Activated CD4-positive, CD25-positive, alpha-beta regulatory T cell treated with anti-CD3 and anti-CD28 coated beads, Interleukin-2, amount 50 U/mL, for 24 hours (primary cell): ENCODE results near the gene ZMIZ1.
A peak's percentile ranks its signal among the peaks of the same experiment; 100 is the strongest.

Experiments
- ATAC-seq, 2 donors: fragments of 150-1000 bp; cut with Tn5 transposase; one replicate each; pipeline ENCODE4 v1.10.0; 2021; ENCODE audit warnings: mild to moderate bottlenecking in 1 of 2, moderate library complexity in 1 of 2

The ZMIZ1 gene

DNA sequence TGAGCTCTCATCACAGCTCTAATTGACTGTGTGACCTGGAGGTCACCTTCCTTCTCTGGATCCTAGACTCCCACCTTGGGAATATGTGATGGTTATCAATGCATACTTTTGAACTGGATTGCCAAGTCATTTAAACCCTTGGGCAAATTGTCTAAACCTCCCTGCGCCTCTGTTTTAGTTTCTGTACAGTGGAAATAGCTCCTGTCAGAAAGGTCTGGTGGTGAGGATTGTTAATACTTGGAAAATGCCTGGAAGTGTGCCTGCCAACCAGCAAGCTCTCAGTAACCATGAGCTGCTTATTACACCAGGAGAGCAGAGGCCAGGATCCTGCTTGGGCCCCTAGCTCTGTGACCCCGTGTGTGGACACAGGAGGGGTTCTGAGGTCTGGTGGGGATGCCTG, 169.8 kb downstream of the ZMIZ1 start:
- no peak for ATAC-seq

DNA sequence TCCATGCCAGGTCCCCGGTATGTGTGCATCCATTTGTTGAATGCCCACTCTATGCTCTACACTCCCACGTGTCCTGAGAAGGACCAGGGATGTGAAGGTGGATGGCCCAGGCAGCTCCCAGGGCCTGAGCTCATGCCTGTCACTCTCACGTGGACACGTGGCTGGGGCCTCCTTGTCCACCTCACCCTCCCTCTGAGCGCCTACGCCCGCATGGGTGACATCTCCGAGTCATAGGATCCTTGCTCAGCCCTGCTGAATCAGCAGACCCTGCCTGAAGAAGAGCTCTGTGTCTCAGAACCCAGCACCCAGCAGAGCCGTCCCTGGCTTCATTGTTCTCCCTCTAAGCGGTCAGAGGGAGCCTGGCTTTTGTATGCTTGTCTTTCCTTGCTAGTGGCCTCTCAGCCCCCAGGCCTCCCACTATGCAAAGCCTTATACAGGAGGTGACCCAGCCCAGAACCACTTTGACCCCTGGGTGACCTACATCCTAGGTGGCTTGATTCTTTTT, 170.6 kb downstream of the ZMIZ1 start:
- ATAC-seq = no peak

DNA sequence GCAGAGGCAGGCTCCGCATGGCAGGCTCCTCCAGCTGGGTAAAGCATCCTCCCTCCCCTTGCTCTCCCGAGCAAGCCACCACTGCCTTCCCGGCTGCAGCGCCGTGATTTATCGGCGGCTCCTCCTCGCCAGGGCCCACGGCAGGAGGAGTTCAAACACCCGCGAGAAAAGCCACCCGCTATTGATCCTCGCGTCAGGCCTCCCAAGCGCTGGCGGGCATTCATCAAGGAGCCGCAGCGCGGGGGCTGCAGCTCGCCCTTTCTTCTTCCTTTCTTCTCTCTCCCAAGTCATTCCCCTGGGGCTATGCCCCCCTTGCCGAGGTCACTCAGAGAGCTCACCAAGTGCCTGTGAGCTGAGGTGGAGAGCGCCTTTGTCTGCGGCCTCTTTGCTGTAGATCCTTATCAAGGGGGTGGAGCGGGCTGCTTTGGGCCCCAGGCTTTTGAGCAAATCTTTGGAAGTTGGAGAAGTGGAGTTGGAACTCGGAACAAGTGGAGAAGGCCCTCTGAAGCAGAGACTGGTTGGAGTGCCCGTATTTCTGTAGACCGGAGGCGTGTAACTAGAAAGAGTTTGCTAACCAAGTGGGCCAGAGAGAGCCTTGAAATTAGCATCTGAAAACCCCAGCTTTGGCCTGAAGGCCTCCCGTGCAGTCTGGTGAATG, 171.3 kb downstream of the ZMIZ1 start:
- no peak for ATAC-seq

DNA sequence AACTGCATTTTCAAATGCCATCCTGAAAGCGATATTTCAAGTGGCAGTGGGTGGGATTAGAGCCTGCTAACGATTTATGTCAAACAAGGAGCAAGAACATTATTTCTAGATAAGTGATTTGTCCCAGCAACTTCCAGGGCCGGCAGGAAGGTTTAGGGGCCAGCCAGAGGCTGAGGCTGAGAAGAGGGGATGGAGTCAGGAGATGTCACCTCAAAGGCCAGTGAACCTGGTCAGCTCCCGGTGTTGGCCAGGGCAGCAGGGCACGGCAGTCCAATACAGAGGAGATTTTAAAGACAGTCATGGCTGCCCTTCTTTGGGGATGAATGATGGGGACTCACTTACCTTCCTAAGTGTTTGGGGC, 172.8 kb downstream of the ZMIZ1 start:
- ATAC-seq = no peak

DNA sequence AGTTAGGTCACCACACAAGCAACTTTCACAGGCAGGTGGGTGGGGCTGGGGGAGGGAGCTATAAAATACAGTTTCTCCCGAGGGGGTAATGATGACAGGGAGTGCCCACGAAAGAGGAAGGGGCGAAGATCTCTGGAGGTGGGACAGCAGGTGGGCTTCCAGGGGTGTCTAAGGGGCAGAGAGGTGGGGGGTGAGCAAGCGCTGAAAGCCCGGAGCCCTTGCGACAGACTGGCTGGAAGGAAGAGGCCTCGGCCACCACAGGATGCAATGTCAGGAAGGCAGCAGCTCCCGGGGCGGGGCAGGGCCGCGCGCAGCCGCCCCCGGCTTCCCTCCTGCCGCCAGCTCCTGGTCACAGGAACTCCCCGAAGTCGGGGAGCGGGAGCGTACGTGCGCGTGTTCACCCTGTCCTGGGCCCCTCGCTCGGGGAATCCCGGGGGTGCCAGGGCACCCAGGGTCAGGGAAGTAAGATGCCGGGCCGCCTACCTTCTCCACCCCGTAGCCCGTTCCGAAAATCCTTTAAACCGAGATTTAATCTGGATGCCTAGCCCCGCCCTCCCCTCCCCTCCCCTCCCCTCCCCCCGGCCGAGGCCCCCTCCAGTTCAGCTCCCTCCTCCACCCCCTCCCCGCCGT, 173.3 kb downstream of the ZMIZ1 start:
- ATAC-seq = peak; percentile 3 to 9

DNA sequence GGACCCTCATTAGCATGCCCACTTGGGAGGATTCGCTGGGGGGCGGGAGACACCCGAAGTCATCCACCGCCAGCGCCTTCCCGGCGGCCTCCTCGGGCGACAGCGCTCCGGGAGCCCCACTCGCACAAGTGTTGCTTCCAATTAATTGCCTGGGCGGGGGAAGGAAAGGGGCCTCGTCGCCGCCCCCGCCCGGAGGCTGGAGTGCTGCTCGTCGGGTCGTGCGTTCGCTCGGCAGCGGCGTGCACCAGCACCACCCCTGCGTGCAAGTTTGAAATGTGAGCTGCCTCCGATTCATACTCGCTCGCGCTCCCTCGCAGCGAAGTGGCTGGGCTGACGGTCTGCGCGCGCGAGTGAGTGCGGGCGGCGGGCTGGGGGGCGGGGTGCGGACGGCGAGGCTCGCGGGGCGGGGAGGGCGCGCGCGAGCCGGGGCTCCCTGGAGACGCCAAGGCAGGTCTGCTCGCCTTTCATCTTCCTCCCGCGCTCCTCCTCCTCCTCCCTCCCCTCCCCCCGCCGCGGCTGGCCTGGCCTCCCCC, 173.9 kb downstream of the ZMIZ1 start:
- ATAC-seq = peak; percentile 39 to 52

DNA sequence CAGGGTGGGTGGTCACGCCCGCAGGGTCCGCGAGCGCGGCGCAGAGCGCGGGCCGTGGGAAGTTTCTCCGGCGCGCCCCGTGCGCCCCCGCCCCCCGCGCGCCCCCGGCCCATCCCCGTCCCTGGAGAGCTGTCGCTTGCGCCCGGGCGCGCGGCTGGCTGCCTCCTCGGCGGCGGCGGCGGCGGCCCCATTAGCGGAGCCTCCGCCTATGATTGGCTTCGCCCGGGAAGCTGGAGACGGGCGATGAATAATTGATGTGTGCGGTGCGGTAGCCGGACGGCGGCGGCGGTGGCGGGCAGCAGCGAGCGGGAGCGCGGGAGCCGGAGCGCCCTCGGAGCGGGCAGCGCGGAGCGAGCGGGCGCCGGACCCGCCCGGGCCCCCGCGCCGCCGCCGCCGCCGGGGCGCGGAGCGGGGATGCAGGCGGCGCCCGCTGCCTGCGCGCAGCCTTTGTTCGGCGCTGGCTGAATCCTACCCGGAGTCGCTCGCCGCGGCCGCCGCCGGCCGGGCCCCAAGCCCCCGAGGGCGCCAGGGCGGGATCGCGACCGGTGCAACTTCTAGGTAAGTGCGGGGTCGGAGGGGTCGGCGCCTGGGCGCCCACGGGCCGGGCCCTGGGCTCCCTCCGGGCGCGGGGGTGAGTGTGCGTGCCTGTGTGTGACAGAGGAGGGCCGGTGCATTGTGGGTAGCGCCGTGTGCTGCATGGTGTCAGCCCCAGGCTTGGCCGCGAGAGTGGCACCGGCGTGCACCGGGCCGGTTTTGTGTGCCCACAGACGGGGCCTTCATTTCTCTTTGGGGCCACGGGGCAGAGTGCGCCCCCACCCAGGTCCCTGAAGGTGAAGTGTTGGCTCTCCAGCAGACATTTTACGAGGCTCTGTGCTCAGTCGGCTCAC, 174.7 kb downstream of the ZMIZ1 start:
- ATAC-seq = peak; percentile 80 to 84

DNA sequence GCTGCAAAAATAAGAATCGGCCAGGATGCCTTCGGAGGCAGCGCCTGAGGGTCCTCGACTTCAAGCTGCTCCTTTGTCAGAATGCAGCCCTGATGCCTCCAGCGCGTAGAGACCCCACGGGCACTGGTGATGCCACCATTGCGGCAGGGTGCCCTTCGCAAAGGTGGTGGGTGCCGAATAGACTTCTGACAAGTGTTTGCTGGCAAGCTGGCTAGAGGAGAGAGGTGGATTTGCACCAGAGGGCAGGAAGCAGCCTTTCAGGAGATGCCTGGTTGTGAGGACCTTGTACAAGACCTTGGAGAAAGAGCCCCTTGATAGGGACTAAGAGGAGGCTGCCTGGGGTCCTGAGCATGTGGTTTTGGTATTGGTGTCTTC, 175.3 kb downstream of the ZMIZ1 start:
- ATAC-seq = no peak

DNA sequence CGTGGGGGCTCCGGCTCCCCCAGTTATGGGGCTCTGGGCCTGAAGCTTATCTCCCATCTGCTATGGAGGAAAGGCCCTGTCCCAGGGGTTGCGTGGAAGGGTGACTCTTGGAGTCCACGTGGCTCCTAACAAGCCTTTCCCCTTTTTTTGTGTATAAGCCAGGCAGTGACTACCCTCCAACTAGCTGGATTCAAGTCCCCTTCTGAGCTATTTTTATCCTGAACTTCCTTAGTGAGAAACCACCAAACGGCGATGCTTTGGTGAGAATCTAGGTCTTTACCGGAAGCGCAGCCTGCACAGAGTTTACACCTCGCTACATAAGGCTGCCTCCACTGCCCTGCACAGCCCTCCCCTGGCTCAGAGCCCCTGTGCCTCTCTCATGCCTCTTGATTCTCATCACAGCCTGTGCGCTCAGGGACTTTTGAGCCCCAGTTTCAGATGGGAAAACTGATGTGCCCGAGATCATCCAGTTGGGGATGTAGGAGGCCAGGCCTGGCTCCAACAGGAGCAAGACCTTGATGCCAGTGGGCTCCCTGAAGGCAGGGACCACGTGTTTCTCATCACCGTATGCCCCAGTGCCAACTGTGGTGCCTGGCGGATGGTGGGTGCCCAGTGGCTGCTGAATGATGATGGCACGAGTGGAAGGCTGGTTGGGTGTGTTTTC, 176.2 kb downstream of the ZMIZ1 start:
- ATAC-seq = no peak

DNA sequence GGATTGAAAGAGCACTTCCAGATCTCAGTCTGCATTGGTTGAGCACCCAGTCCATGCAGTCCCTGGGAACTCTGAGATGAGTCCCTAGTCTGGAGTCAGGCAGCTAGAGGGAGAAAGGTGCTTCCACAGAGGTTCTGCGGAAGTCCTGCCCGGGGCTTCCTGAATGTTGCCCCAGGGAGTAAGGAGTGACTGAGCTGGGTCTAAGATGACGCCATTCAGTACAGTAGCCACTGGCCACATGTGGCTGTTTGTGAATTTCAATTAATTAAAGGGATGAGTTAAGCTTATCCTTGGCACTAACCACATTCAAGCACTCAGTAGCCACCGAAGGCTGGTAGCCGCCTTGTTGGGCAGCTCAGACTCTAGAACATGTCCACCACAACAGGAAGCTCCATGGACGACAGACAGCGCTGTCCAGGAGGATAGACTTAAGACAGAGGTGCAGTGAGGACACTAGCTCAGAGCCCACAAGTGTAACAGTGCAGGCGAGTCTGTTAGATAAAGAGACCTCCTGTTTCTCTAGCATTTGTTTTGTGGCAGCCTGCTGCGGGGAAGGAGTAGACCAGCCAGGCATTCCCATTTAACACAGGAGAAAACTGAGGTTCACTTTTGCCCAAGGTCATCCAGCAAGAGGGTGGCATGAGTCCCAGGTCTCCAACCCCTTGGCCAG, 176.9 kb downstream of the ZMIZ1 start:
- no peak for ATAC-seq

DNA sequence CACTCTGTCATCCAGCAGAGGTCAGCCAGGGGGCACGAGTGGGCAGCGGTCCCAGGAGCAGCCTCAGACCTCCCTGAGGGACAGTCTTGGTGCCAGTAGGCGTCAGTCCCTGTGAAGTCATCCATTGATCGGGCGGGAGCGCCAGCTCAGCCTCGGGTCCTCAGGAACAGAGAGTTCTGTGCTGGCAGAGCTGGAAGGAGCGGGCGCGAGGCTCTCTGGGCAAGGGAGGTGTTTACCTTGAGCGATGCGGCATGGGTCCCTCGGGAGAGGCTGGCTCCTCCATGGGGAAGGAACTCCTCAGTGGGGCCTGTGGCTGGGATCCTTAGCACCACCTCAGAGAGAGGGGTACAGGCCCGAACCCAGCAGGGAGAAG, 177.4 kb downstream of the ZMIZ1 start:
- ATAC-seq = no peak

DNA sequence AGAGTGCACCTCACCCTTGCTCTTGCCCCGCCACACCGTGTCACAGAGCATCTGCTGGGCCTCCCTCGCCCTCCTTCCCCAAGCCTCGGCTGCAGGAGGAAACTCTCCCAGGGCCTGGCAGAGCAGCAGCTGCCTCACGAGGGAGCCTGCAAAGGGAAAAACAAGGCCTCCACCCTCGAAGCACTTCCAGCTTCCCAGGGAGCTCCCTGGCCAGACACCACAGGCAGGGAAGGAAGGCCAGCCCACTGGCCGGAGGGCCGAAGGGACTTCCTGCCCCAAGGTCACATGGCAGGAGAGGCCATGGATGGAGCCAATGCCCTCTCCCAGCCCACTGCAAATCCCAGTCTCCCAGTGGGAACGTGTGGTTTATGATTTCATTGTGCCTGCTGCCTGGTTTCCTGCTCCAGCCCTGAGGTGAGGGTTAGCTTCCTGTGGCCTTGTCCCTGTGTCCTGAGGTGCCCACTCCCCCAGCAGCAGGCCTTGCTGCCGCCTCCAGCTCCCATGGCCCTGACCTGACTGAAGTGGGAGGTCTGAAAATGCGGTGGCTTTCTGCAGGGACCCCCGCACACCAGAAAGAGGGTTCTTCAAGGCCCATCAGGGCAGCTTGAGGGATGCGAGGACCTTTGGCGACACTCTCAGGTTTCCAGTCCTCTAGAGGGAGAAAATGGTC, 178.0 kb downstream of the ZMIZ1 start:
- no peak for ATAC-seq

DNA sequence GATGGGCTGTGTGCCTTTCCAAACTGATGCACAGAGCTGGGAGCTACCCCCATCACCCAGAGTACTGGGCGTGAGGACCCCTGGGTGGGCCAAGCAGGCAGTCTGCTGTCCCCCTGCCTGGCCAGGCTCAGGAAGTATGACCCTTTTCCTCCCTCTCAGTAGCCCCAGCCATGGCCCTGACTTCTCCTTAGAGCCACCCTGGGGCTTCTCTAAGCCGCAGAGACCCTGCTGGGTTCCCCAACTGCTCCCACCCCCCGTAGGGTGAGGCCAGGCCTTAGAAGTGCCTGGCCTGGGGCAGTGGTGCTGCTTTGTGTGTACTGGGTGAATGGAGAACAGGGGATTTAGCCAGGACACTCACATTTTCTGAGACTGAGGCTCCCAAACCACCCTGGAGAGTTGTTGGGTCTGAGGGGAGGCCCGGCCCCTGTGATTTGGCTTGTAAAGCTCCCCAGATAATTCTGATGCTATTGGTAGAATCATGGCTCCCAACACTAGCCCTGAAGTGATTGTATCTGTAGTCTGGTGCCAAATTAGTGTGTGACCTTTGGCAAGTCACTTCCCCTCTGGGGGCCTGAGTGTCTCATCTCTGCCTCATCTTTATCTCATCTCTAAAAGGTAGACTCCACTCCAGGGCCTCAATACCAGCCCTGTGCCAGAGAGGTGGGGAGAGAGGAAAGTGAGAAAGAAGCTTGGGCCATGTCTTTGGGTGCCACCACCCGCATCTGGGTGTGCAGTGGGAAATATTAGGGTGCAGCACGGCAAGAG, 178.8 kb downstream of the ZMIZ1 start:
- ATAC-seq = peak; percentile 56 to 66

DNA sequence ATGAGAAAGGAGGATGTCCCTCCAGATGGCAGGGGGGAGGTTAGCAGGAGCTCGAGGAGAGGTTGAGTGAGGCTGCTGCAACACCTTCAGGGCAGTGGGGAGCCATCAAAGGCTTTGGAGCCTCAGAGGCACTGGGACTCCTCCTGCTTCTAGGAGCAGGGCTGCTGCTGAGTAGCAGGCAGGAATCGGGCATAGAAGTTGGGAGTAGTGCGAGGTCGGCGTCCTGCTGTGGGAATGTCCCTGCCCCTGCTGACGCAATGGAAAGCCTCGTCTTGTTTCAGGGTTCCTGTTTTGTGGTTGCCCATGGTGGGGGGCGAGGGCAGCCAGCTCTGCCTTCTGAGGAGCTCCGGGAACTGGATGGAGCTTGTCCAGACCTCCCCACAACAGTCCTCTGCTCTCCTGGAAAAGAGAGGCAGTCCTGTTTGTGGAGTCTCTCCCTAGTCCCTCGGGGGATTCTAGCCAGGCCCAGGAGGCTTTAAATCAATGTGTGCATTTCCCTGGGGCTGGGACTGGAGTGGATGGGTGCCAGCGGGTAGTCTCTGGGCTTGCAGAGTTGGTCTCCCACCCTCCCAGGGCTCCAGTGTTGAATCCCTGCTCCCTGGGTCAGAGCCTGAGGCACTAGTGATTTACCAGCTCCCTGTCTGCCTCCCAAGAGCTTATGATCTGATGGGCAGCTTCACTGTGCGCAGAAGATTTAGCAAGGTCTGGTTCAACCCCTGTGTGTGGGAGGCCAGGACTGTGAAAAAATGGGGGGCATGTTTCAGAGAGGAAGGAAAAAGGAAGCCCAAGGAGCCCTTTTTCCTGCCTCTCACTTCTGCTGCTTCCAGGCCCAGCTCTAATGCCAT, 179.8 kb downstream of the ZMIZ1 start:
- no peak for ATAC-seq

DNA sequence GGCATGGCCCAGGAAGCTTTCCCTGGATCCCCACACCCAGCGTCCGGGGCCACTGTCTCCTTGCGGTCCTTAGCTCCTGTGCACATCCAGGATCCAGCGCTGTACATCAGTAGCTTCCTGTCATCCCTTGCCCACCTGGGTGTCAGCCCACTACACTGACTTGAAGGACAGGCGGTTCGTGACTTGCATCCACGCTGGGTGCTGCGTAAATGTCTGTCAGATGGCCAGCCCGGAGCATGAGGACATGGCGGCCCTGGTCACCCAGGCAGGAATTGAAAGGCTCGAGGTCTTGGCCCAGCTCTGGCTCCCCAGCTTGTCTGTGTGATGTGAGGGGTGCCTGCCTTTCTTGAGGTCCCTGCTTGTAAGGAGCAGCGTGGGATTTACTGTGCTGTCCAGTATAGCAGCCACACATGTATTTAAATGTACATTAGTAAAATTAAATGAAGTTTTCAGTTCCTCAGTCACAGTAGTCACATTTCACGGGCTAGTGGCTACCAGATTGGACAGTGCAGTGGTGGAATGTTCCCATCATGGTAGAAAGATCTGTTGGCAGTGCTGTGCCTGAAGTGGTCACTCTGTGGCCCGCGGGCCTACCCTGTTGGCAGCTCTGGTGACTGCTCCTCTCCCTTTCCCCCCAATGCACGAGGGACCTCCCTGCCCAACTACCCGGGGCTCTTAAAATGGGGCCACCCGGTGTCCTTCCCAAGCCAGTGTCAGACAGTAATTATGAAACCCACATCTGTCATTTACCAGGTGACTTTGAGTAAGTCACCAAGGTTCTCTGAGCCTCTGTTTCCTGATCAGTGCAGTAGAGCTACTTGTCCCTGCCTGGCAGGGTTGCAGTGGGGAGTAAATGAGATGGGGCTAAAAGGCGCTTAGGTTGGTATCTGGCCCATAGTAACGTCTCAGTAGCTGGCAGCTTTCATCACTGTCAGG, 180.7 kb downstream of the ZMIZ1 start:
- ATAC-seq = peak; percentile 75 to 76

DNA sequence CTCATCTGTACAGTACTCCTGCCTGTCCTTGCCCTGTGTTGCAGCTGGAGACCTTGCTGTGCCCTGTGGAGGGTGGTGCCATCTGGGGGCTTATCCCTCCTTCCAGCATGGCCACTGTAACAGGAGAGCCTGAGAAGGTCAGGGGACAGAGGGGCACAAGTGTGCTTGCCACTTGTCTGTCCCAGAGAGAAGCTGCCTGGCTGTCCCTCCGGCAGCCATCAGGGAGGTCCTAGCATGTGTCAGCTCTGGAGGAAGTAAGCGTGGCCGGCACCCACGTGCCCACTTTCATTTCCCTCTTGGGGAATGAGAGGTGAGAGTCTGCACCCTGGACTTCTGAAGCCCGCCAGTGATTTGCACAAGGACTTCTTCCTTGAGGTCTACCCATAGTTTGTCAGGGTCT, 181.5 kb downstream of the ZMIZ1 start:
- no peak for ATAC-seq

DNA sequence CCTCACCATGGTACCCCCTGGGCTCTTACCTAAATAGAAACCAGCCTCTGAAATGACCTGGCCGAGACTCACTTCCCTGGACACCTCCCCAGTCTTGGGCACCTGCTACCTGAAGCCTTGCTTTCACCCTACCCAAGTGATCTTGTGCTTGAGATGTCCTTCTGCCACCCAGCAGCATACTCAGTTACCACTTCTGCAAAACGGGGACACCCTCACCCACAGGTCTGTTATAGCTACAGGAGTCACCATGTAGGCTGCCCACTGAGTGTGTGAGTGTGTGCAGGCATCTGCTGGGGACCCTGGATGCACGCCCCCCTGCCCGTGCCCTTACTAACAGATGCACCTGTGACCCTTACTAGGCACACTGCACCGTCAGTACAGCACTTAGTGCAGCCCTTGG, 183.7 kb downstream of the ZMIZ1 start:
- ATAC-seq = no peak

DNA sequence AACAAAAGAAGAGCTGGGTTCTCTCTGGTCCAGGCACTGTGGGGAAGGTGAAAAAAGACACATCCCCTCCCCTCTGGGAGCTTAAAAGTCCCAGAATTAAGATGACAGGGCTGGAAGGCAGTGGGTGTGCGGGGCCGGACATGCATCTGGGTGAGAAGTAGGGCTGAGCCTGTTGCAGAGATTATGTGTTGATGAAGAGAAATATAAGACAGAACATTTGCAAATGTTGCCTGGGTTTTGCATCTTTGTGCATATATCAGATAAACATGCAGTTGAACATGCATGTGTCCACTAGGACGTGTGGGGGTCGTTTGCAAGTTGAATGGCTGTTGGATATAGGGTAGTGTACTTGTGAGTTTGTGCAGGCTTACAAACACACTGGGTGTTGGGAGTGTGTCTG, 184.2 kb downstream of the ZMIZ1 start:
- no peak for ATAC-seq

DNA sequence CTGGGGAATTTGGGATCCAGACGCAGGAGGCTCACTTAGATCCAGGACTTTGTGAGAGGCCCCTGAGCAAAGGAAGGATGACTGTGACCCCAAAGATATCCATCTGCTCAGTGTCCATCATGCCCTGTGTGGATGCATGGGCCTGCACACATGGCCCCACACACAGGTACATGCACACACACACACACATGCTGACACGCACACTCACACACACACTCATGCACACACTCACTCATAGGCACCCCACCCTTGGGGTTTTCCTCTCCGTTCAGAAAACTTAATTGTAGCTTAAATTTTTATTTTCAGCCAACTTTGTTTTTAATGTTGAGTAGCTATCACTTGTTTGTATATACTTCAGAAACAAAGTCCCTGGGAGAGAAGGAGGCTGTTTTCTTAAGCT, 184.9 kb downstream of the ZMIZ1 start:
- ATAC-seq = no peak
